Lower leg skin (tissue), 4 donors: ENCODE data around the gene CAV2. TPM values are rescaled to one million over a fixed set of nuclear protein-coding genes. Genes with fewer than 3 reads are reported as not detected.

ENCODE experiments used
- DNase-seq, 2 donors: peaks; one replicate each; pipeline ENCODE4 v3.0.0-alpha.2; 2019; ENCODE audit warnings: low spot score in 2 of 2
- H3K4me3 ChIP-seq: fragments of 200-600 bp; sonication (generic); 2 replicates; pipeline ENCODE4 v1.5.1; 2017; ENCODE audit warnings: mild to moderate bottlenecking, low read depth; ENCODE audit not compliant: poor library complexity, severe bottlenecking
- CTCF ChIP-seq, 3 donors: fragments of 450-650 bp; IDR thresholded peaks; one replicate each; pipeline ENCODE4 v1.5.1; 2016; ENCODE audit warnings: antibody characterized with exemption in 3 of 3, mild to moderate bottlenecking in 3 of 3, moderate library complexity in 2 of 3
- POLR2A ChIP-seq, 2 donors: fragments of 450-650 bp; IDR thresholded peaks; one replicate each; pipeline ENCODE4 v1.6.1; 2016 to 2017; ENCODE audit warnings: antibody characterized with exemption in 2 of 2, mild to moderate bottlenecking in 1 of 2, moderate library complexity in 1 of 2
- WGBS, 2 donors: methylation state at CpG; one replicate each; pipeline ENCODE4 v1.1.5; 2018; 5-methylcytosine and 5-hydroxymethylcytosine counted together
- intact Hi-C: fragments of 100-400 bp; cut with DNase I; formaldehyde crosslinking; loops from one replicate; pipeline ENCODE4 v1.15.0; 2023; ENCODE audit warnings: low total_unique reads
- total RNA-seq, 4 donors: library from RNA; depleted of rRNA; stranded (reverse); fragments of >200 nt; gene quantifications; one replicate each; pipeline ENCODE4 v1.1.0, GENCODE V29; 2016

The CAV2 gene
- total RNA-seq, 4 donors from 2014 or later: 47.3 to 72.1 (median 67.7) TPM

DNA sequence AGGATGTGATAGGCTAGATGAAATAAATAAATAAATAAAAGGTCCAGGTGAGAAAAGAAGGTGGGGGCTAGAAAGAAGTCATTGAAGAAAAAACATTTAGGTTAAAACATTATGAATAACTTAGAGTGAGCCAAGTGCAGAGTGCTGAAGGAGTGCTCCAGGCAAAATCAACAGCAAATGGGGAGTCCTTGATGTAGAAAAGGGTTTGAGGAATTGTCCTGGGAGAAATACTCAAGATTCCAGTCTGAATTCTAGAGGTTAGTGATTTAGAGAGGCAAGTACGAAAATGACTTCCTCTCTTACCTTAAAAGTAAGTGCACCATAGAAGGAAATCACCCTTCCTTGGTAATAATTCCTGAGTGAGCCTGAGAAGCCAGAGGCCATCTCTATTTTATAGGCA lies 44.9 kb downstream of the CAV2 start:
- no peak overlapping the region for H3K4me3 ChIP-seq
- no peak for DNase-seq
- intact Hi-C loops: no loop called here
- 77 to 85% methylated on average over 1 of the region's 1 CpG for WGBS, 2 donors
- TF ChIP-seq POLR2A (IDR thresholded peaks at IDR 0.05) (no peak), CTCF (IDR thresholded peaks at IDR 0.05) (no peak)

DNA sequence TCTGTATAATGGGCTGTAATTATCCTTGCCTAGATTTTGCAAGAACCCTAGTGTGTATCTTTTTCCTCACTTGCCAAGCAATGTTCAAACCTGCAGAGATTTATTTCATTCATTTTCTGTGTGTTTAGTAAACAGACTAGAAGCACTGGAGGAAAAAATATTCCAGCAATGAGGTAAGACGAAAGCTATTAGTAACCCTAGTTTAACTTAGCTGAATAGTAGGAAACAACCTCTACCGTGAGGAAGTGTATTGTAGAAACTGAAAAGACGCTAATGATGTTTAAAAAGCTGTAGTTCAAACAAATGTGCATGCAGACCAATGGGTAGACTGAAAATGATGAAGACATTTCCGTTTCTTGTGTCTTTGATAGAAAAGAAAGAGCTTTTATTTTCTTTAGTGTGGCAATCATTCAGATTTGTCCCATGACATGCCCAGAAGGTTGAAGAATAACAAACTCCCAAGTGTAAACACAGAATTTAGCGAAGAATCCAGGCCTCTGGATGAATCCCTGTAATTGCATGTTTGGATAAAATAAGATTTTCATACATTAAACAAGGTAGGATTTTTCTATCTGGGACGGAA lies 46.0 kb downstream of the CAV2 start:
- intact Hi-C loops: no loop called here
- no peak overlapping the region for H3K4me3 ChIP-seq
- WGBS, 2 donors: 67 to 73% methylated on average over 6 of the region's 6 CpGs
- TF ChIP-seq CTCF (IDR thresholded peaks at IDR 0.05) (no peak), POLR2A (IDR thresholded peaks at IDR 0.05) (no peak)
- no peak for DNase-seq

GRCh38 chr7:116546054-116546453 lies 46.5 kb downstream of the CAV2 start:
- WGBS, 2 donors: 88 to 89% methylated on average over 11 of the region's 11 CpGs
- intact Hi-C loops: no loop called here
- no peak overlapping the region for H3K4me3 ChIP-seq
- no peak for TF ChIP-seq POLR2A (IDR thresholded peaks at IDR 0.05)
- no peak for TF ChIP-seq CTCF (IDR thresholded peaks at IDR 0.05)
- DNase-seq: no peak

GRCh38 chr7:116546916-116547315 lies 47.4 kb downstream of the CAV2 start:
- 53 to 74% methylated on average over 1 of the region's 1 CpG for WGBS, 2 donors
- no peak overlapping the region for H3K4me3 ChIP-seq
- no peak for DNase-seq
- TF ChIP-seq CTCF (IDR thresholded peaks at IDR 0.05): no peak
- TF ChIP-seq POLR2A (IDR thresholded peaks at IDR 0.05): no peak
- intact Hi-C loops: no loop called here

DNA sequence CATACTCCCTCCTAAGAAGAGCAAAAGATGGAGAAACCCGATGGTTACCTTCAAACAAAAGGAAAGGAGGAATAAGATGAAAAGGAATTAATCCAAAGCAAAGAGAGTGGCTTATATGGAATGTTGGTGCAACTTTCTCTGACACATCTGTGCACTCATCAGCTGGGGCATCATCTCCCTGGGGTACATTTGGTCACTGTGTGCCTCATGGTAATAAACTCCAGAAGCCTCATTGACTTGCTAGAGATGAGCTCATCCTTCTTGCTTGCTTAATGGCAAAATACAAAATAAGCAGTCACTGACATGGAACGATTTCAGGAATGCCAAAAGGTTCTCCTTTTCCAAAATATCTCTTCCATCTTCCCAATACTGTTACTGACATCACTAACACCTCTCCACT lies 47.8 kb downstream of the CAV2 start:
- WGBS, 2 donors: 67% methylated on average over 2 of the region's 2 CpGs
- no peak for DNase-seq
- no peak for TF ChIP-seq POLR2A (IDR thresholded peaks at IDR 0.05)
- no peak for TF ChIP-seq CTCF (IDR thresholded peaks at IDR 0.05)
- intact Hi-C loops: no loop called here
- no peak overlapping the region for H3K4me3 ChIP-seq

- no peak for DNase-seq
- H3K4me3 ChIP-seq: no peak overlapping the region
- intact Hi-C loops: no loop called here
- no peak for TF ChIP-seq CTCF (IDR thresholded peaks at IDR 0.05)
- TF ChIP-seq POLR2A (IDR thresholded peaks at IDR 0.05): no peak
- 79 to 84% methylated on average over 3 of the region's 3 CpGs for WGBS, 2 donors
Observed at GRCh38 chr7:116548506-116548905, 49.0 kb downstream of the CAV2 start.
